HFFc6 (cell line): ENCODE data around the gene KNSTRN. TPM values are rescaled to one million over a fixed set of nuclear protein-coding genes. Genes with fewer than 3 reads are reported as not detected.

Source experiments
- DNase-seq: peaks from one replicate; pipeline ENCODE4 v3.0.0-alpha.2; 2018
- H3K27ac Mint-ChIP-seq: 2 replicates; pipeline ENCODE4 v1.8.0; 2020; ENCODE audit warnings: mild to moderate bottlenecking, mixed read lengths
- H3K27me3 Mint-ChIP-seq: 2 replicates; pipeline ENCODE4 v1.8.0; 2021; ENCODE audit warnings: mild to moderate bottlenecking, moderate library complexity, mixed read lengths; ENCODE audit not compliant: insufficient read depth
- H3K36me3 Mint-ChIP-seq: 2 replicates; pipeline ENCODE4 v1.8.0; 2021; ENCODE audit warnings: low read depth, mixed read lengths
- H3K4me1 Mint-ChIP-seq: 2 replicates; pipeline ENCODE4 v1.8.0; 2020; ENCODE audit warnings: low read depth, mixed read lengths
- H3K4me3 Mint-ChIP-seq: 2 replicates; pipeline ENCODE4 v1.8.0; 2020; ENCODE audit warnings: mild to moderate bottlenecking, moderate library complexity, mixed read lengths
- H3K9me3 Mint-ChIP-seq: 2 replicates; pipeline ENCODE4 v1.8.0; 2020; ENCODE audit warnings: mild to moderate bottlenecking, mixed read lengths
- total RNA-seq, 6 experiments: library from RNA; stranded (reverse); fragmentation: NEBNext Ultra II Directional; extraction: Animal tissue kit (Norgen Biotek cat#: 25700); gene quantifications; 2 replicates in 1 of 6; 3 replicates in 5 of 6; pipeline ENCODE4 v1.2.3, GENCODE V29; 2021
- TF ChIP-seq, protein P1 (sequence below): fragments of 200-600 bp; sonication (generic); IDR thresholded peaks from 2 replicates; pipeline ENCODE4 v1.5.0; 2021; ENCODE audit warnings: antibody characterized with exemption, mild to moderate bottlenecking

The KNSTRN gene
- total RNA-seq, 6 experiments from 2014 or later, result 26.2 to 49.7 (median 47.5) TPM

DNA sequence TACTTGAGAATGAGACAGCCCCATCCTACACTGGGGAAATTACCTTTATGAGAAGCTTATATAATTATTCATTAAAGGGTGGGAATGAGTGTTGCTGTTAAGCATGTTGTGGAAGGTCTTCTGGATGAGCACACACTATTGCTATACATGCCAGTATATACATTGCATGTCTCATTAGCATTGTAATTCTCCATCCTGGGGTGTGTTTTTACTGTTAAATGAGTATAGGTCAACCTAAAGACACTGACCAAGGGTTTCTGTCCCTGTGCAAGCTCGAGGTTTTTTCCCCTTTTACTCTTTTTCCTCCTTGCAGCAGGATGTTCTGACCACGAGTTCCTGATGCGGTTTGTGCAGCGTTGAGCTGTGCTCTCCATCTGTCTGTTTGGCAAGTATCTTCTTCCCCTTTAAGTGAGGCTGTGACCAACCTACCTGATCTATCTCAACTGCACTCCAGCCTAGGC is 15.9 kb downstream of the KNSTRN start:
- Mint-ChIP-seq H3K27me3 (no peaks in the 10 kb centered on the region; the same call in 1 of the 2 replicates), H3K27ac (no peak overlapping the region), H3K9me3 (no peaks in the 10 kb centered on the region), H3K36me3 (peaks cover 10% of the 10 kb centered on the region), H3K4me3 (no peak overlapping the region), H3K4me1 (no peaks in the 10 kb centered on the region; the same call in 1 of the 2 replicates)
- TF ChIP-seq, protein P1, sequence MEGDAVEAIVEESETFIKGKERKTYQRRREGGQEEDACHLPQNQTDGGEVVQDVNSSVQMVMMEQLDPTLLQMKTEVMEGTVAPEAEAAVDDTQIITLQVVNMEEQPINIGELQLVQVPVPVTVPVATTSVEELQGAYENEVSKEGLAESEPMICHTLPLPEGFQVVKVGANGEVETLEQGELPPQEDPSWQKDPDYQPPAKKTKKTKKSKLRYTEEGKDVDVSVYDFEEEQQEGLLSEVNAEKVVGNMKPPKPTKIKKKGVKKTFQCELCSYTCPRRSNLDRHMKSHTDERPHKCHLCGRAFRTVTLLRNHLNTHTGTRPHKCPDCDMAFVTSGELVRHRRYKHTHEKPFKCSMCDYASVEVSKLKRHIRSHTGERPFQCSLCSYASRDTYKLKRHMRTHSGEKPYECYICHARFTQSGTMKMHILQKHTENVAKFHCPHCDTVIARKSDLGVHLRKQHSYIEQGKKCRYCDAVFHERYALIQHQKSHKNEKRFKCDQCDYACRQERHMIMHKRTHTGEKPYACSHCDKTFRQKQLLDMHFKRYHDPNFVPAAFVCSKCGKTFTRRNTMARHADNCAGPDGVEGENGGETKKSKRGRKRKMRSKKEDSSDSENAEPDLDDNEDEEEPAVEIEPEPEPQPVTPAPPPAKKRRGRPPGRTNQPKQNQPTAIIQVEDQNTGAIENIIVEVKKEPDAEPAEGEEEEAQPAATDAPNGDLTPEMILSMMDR, result no peak
- DNase-seq, result no peak

DNA sequence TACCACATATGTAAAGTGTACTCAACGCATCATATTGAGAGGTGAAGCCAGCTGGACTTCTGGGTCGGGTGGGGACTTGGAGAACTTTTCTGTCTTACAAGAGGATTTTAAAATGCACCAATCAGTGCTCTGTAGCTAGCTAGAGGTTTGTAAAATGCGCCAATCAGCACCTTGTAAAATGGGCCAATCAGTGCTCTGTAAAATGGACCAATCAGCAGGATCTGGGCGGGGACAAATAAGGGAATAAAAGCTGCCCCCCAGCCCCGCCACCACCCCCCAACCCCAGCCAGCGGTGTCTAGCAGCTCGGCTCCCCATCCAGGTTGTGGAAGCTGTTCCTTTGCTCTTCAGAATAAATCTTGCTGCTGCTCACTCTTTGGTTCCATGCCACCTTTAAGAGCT is 16.8 kb downstream of the KNSTRN start:
- Mint-ChIP-seq H3K27me3 (peaks cover 1% of the 10 kb centered on the region), H3K27ac (no peak overlapping the region), H3K4me1 (no peaks in the 10 kb centered on the region; the same call in 1 of the 2 replicates), H3K4me3 (no peak overlapping the region), H3K36me3 (peaks cover 5% of the 10 kb centered on the region; the same call in 1 of the 2 replicates), H3K9me3 (no peaks in the 10 kb centered on the region)
- no peak for DNase-seq
- TF ChIP-seq, protein P1, result no peak

DNA sequence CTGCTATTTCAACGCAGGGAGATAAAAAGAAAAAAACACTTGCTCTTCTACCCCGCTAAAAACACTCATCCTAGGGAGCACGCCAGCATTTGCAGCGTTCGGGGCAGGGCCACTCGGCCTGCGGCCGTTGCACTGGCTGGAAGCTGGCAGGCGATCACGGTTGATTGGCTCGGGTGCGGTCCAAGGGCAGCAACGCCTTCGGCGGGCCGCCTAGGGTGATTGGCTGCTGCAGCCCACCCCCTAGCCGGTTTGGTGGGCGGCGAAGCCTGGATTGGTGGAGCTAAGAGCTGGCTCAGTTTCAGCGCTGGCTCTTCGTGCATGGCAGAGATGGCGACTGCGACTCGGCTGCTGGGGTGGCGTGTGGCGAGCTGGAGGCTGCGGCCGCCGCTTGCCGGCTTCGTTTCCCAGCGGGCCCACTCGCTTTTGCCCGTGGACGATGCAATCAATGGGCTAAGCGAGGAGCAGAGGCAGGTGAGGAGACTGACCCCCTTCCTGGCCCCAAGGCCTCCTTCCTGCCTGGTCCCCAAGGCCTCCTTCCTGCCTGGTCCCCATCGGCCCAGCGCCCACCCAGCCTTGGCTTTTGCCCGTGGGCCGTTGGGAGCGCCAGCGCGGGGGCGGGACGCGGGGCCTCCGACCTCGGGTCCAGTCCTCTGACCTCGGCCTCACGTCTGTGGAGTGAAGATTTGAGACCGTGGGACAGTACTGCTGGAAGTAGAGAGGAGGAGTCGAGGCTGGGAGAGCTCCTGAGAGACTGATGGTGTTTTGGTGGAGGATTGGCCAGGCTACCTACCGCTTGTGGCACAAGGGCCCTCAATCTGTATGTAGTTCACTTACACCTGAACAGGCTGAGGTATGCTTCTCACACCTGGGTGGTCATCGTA is 23.2 kb downstream of the KNSTRN start, which contains the start of gene IVD:
IVD (plus strand) TSS at position 295 of the 881 bp plus-strand sequence; CDS start at position 328, 33 bp downstream.
- H3K4me1 Mint-ChIP-seq, result peaks cover 28% of the 10 kb centered on the region
- H3K9me3 Mint-ChIP-seq, result no peaks in the 10 kb centered on the region
- H3K4me3 Mint-ChIP-seq, result peak within 1 kb of the TSS; percentile 86

DNA sequence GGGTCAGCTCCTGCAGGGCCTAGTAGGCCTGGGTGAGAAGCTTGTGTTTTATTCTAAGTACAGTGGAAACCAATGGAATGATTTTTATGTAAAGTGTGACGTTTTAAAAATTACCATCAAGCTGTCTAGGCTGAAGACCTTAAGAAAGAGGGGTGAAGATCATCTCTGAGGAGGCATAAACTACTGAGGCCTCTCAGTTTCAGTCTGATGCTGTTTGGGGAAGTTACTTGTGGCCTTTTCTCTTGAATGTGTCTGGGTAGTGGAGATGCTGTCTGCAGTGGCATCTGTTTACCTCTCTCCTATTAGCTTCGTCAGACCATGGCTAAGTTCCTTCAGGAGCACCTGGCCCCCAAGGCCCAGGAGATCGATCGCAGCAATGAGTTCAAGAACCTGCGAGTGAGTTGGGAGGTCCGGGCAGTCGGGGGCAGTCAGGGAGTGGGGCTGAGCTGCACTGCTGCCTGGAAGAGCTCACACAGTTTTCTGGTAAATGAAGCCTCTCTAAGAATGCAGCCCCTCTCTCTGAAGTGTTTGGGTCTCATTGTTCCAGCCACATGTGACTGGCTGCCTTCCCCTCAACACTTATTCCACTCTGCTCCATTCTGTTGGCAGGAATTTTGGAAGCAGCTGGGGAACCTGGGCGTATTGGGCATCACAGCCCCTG is 24.9 kb downstream of the KNSTRN start:
- peaks cover 1% of the 10 kb centered on the region for H3K27me3 Mint-ChIP-seq
- TF ChIP-seq, protein P1, result no peak
- no peak overlapping the region for H3K27ac Mint-ChIP-seq
- peaks cover 28% of the 10 kb centered on the region for H3K4me1 Mint-ChIP-seq
- H3K36me3 Mint-ChIP-seq, result peaks cover 21% of the 10 kb centered on the region
- peak overlapping the region; percentile 65 for H3K4me3 Mint-ChIP-seq
- no peak for DNase-seq
- H3K9me3 Mint-ChIP-seq, result no peaks in the 10 kb centered on the region

More for the DNA sequence above, 23.2 kb downstream of the KNSTRN start, which contains the start of gene IVD:
- peak within 1 kb of the TSS; percentile 77 for H3K27ac Mint-ChIP-seq
- peak; percentile 97 for DNase-seq
- peaks cover 12% of the 10 kb centered on the region for H3K36me3 Mint-ChIP-seq
- H3K27me3 Mint-ChIP-seq, result peaks cover 1% of the 10 kb centered on the region
- TF ChIP-seq, protein P1, result no peak

DNA sequence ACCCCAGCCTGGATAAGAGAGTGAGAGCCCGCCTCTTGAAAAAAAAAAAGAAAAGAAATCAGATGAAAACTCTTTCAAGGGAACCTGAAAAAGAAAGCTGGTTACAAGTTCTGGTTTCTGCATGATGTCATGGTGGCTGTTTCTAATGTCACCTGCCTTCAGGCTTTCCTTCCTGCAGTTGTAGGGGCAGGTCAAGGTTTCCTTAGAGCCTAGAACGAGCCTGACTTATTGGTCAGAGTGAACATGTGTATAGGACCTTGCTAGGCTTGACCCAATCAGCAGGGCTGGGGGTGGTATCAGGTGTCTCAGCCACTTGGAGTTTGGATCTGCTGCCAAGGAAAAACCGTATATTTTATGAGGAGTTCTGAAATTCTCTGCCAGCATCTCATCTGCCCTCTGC is 26.8 kb downstream of the KNSTRN start:
- Mint-ChIP-seq H3K9me3 (no peaks in the 10 kb centered on the region), H3K4me1 (peaks cover 28% of the 10 kb centered on the region), H3K36me3 (peaks cover 28% of the 10 kb centered on the region), H3K4me3 (no peak overlapping the region), H3K27ac (no peak overlapping the region), H3K27me3 (no peaks in the 10 kb centered on the region; the same call in none of the 2 replicates)
- no peak for DNase-seq
- TF ChIP-seq, protein P1, result no peak
